Ascending aorta (tissue), 2 donors: ENCODE data around the gene RSPO1. TPM values are rescaled to one million over a fixed set of nuclear protein-coding genes. Genes with fewer than 3 reads are reported as not detected.
"Not testable (repeated sequence)": the region's sequence is repeated elsewhere in the genome, so short reads cannot be mapped to it uniquely, and the experiment has no call there.

Experiments used
- DNase-seq, 2 donors: peaks; one replicate each; pipeline ENCODE4 v3.0.0-alpha.2; 2019; ENCODE audit warnings: low spot score in 2 of 2
- H3K27ac ChIP-seq, 2 donors: fragments of 200-600 bp; sonication (generic); one replicate each; pipeline ENCODE4 v1.5.1; 2016 to 2017; ENCODE audit warnings: mild to moderate bottlenecking in 1 of 2
- H3K27me3 ChIP-seq: fragments of 200-600 bp; sonication (generic); one replicate; pipeline ENCODE4 v1.5.1; 2017
- H3K36me3 ChIP-seq, 2 donors: fragments of 200-600 bp; sonication (generic); one replicate each; pipeline ENCODE4 v1.5.1; 2016
- H3K4me1 ChIP-seq, 2 donors: fragments of 200-600 bp; sonication (generic); one replicate each; pipeline ENCODE4 v1.5.1; 2016 to 2017; ENCODE audit warnings: mild to moderate bottlenecking in 1 of 2
- H3K4me3 ChIP-seq, 2 donors: fragments of 200-600 bp; sonication (generic); one replicate each; pipeline ENCODE4 v1.5.1; 2016 to 2017; ENCODE audit warnings: mild to moderate bottlenecking in 1 of 2
- H3K9me3 ChIP-seq, 2 donors: fragments of 200-600 bp; sonication (generic); one replicate each; pipeline ENCODE4 v1.5.1; 2016
- intact Hi-C: fragments of 100-400 bp; cut with DNase I; formaldehyde crosslinking; loops from one replicate; pipeline ENCODE4 v1.15.1; 2023
- total RNA-seq: library from RNA; depleted of rRNA; stranded (reverse); fragments of >200 nt; gene quantifications from one replicate; pipeline ENCODE4 v1.1.0, GENCODE V29; 2016
- TF ChIP-seq, protein P1 (sequence below), 3 experiments: fragments of 200-600 bp in 2 of 3; fragments of 450-650 bp in 1 of 3; sonication (generic) in 2 of 3; IDR thresholded peaks; one replicate each; pipeline ENCODE4 v1.5.1; 2016 to 2019; ENCODE audit warnings: antibody characterized with exemption in 3 of 3, mild to moderate bottlenecking in 1 of 3, moderate library complexity in 1 of 3

Gene RSPO1, protein sequence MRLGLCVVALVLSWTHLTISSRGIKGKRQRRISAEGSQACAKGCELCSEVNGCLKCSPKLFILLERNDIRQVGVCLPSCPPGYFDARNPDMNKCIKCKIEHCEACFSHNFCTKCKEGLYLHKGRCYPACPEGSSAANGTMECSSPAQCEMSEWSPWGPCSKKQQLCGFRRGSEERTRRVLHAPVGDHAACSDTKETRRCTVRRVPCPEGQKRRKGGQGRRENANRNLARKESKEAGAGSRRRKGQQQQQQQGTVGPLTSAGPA
- not detected for total RNA-seq

DNA sequence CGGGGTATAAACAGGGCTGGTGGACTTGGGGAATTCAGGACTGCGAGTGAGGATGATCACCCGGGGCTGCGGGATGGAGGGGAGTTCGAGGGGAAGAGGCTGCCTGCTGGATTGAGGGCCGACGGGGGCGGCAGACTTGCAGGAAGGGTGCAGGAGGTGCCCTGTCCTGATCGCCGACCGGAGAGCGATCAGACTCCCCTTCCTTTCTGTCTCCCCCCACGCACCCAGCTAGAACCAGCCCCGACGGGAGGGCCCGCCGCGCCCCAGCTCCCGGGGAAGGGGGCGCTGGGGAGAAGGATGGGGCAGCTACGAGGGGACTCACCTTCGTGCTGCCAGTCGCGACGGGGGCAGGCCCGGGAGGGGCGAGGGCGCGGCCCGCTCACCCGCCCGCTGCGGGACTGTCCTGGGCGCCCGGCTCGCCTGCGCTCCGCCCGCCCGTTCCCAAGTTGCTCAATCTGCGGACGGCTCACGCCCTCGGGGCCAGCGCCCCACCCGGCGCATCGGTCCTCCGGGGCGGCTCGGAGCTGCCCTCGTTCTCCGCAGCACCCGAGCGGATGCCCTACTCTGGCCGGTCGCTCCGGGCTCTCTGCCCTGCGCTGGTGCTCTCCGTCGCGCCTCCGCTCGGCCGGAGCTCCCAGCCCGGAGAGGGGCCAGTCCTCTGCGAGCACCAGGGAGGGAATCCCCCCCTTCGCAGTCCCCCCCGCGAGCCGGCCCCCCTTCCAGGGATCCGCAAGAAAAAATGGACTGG lies at the start of gene RSPO1:
RSPO1 (minus strand) TSS at position 649 of the 748 bp plus-strand sequence. CDS start 5,231 bp downstream, outside the sequence.
- Histone ChIP-seq H3K4me3 (peak within 1 kb of the TSS in 1 of 2 donors; percentile 52), H3K27ac (no peak within 1 kb of the TSS), H3K27me3 (peaks cover 8% of the 10 kb centered on the region), H3K9me3 (no peaks in the 10 kb centered on the region), H3K36me3 (no peaks in the 10 kb centered on the region), H3K4me1 (peaks cover 0 to 8% of the 10 kb centered on the region in 2 donors)
- TF ChIP-seq, protein P1, sequence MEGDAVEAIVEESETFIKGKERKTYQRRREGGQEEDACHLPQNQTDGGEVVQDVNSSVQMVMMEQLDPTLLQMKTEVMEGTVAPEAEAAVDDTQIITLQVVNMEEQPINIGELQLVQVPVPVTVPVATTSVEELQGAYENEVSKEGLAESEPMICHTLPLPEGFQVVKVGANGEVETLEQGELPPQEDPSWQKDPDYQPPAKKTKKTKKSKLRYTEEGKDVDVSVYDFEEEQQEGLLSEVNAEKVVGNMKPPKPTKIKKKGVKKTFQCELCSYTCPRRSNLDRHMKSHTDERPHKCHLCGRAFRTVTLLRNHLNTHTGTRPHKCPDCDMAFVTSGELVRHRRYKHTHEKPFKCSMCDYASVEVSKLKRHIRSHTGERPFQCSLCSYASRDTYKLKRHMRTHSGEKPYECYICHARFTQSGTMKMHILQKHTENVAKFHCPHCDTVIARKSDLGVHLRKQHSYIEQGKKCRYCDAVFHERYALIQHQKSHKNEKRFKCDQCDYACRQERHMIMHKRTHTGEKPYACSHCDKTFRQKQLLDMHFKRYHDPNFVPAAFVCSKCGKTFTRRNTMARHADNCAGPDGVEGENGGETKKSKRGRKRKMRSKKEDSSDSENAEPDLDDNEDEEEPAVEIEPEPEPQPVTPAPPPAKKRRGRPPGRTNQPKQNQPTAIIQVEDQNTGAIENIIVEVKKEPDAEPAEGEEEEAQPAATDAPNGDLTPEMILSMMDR (IDR thresholded peaks at IDR 0.05): no peak
- intact Hi-C loops: loop anchor here (5.0 kb wide), 1 partner anchor 38 kb away; no protein-coding TSS in a partner anchor
- no peak for DNase-seq

DNA sequence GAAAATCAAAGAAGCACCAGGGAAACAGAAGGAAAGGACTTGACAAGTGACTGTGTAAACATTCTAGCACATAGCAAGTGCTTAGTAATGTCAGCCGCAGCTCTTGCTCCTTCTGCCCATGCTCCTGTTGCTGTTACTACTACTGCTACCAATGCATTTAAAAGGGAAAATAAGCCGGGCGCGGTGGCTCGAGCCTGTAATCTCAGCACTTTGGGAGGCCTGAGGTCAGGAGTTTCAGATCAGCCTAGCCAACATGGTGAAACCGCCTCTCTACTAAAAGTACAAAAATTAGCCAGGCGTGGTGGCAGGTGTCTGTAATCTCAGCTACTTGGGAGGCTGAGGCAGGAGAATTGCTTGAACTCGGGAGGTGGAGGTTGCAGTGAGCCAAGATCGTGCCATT lies 49.5 kb upstream of the RSPO1 start:
- H3K9me3 ChIP-seq, H3K4me3 ChIP-seq, H3K27ac ChIP-seq, H3K4me1 ChIP-seq, H3K27me3 ChIP-seq, DNase-seq: not testable (repeated sequence)
- intact Hi-C loops: loop anchor here (5.0 kb wide), 1 partner anchor 232 kb away; no protein-coding TSS in a partner anchor
- H3K36me3 ChIP-seq: peaks cover 14 to 49% of the 10 kb centered on the region in 2 donors

DNA sequence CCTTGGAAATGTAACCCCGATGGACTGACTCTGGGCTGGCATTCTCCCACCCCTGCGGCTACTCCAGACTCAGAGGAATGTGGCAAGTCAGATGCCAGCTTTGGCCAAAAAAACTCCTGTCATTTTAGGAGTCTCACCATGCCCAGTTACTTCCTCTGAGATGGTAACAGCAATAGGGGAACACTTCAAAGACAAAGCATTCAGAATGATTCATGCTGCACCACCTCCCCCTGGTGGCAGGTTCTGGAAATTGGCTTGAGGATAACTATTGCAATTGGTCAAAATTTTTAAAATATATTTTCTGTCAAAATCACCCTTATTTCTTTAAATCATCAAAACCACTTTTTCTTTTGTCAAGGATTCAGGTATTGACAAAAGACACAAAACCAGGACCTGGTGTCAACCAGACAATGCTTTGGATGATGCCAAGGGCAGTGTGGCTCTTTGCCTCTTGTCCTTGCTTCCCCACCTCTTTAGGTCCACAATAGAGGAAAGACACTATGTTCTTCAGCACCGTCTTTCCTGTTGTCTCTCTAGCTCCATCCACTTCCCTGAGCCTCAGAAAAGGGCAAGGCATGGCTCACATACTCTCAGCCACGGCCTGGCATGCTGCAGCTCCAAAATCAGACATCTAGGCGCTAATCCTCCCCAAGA lies 47.8 kb upstream of the RSPO1 start:
- peak overlapping the region in 1 of 2 donors; percentile 44 for H3K27ac ChIP-seq

DNA sequence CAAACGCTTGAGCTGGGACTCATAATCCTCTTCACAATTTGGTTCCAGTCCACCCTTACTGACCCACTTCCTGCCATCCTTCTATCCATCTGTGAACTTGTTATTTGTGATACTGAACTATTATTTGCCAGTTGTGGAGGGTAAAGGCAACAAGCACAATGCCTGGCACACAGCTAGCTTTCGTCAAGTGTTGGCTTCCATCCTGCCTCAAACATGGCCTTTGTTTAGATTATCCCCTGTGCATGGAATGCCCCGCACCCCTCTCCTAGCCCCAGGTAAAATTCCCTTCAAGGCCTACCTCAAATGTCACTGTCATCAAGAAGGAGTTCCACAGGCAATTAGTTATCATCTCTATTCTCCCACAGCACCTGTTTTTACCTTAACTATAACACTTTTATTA lies 46.2 kb upstream of the RSPO1 start:
- H3K9me3 ChIP-seq: no peaks in the 10 kb centered on the region
- peaks cover 14 to 33% of the 10 kb centered on the region in 2 donors for H3K36me3 ChIP-seq
- no peaks in the 10 kb centered on the region for H3K27me3 ChIP-seq
- H3K4me1 ChIP-seq: no peaks in the 10 kb centered on the region
- TF ChIP-seq, protein P1 (IDR thresholded peaks at IDR 0.05): no peak
- no peak overlapping the region for H3K4me3 ChIP-seq
- no peak for DNase-seq
- intact Hi-C loops: loop anchor here (5.0 kb wide), 1 partner anchor 229 kb away; no protein-coding TSS in a partner anchor
- H3K27ac ChIP-seq: no peak overlapping the region

More for the DNA sequence above, 47.8 kb upstream of the RSPO1 start:
- Histone ChIP-seq H3K4me1 (no peaks in the 10 kb centered on the region), H3K9me3 (no peaks in the 10 kb centered on the region), H3K27me3 (no peaks in the 10 kb centered on the region), H3K36me3 (peaks cover 14 to 46% of the 10 kb centered on the region in 2 donors), H3K4me3 (no peak overlapping the region)
- peak in 1 of 2 donors; percentile 84 for DNase-seq
- TF ChIP-seq, protein P1 (IDR thresholded peaks at IDR 0.05): peak; percentile 67 to 85 (median 76)
- intact Hi-C loops: loop anchor here (2.0 to 5.0 kb wide), 2 partner anchors 88 to 230 kb away; partner anchors contain the start of gene GNL2

DNA sequence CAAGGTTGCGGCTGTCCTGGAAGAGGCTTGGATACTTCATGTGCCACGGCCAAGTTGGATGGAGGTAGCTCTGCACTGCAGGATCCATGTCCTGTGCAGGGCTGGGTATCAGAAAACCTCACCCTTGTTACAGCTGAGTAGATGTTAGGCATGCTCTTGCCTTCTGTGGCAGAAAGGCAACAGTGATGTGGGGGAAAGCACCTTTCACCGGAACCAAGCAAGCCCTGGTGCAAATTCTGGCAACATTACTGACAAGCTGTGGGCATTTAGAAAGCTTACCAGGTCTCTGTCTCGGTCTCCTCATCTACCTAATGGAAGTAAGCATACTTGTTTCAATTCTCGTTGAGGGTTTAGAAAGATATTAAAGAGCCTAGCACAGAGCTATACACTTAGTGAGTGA lies 43.1 kb upstream of the RSPO1 start:
- H3K36me3 ChIP-seq: peaks cover 0 to 9% of the 10 kb centered on the region in 2 donors
- H3K27ac ChIP-seq: no peak overlapping the region
- no peaks in the 10 kb centered on the region for H3K9me3 ChIP-seq
- DNase-seq: no peak
- TF ChIP-seq, protein P1 (IDR thresholded peaks at IDR 0.05): no peak
- H3K4me1 ChIP-seq: no peaks in the 10 kb centered on the region
- no peak overlapping the region for H3K4me3 ChIP-seq
- H3K27me3 ChIP-seq: no peaks in the 10 kb centered on the region
- intact Hi-C loops: no loop called here
